ENCODE data around the gene ZBTB3. TPM values are rescaled to one million over a fixed set of nuclear protein-coding genes. Genes with fewer than 3 reads are reported as not detected.
A peak's percentile ranks its signal among the peaks of the same experiment; 100 is the strongest.

Gene ZBTB3
- total and polyA plus RNA-seq, 2 of the 13 experiments (the other 11 are each of a cell fraction or from before 2014, with no cell fraction given) = 3.4 to 5.2 TPM

GRCh38 chr11:62705880-62706849 lies 47.8 kb downstream of the ZBTB3 start (continued):
- TF ChIP-seq DMTF1 (CRISPR knock-in tag; IDR thresholded peaks at IDR 0.05) (no peak), BCL6 (CRISPR knock-in tag; IDR thresholded peaks at IDR 0.05) (0 out of 2 replicates have a peak, but pooled peaks have one; percentile 31), ZNF501 (CRISPR knock-in tag; IDR thresholded peaks at IDR 0.05) (peak; percentile 78), ZNF3 (CRISPR knock-in tag; IDR thresholded peaks at IDR 0.05) (no peak), SRSF9 (IDR thresholded peaks at IDR 0.05; ENCODE audit: borderline replicate concordance, insufficient read depth, low read depth, low read length, poor library complexity, severe bottlenecking) (no peak), TFDP1 (CRISPR knock-in tag; IDR thresholded peaks at IDR 0.05; ENCODE audit: borderline replicate concordance) (no peak), IRX3 (CRISPR knock-in tag; IDR thresholded peaks at IDR 0.05; ENCODE audit: borderline replicate concordance, low read depth) (no peak), ZNF749 (CRISPR knock-in tag; IDR thresholded peaks at IDR 0.05; ENCODE audit: borderline replicate concordance) (no peak), ZNF503 (CRISPR knock-in tag; IDR thresholded peaks at IDR 0.05) (no peak), HNRNPK (IDR thresholded peaks at IDR 0.05; ENCODE audit: low read depth, low read length, poor library complexity, severe bottlenecking) (no peak), ZFP36L1 (CRISPR knock-in tag; IDR thresholded peaks at IDR 0.05) (no peak), ZNF710 (CRISPR knock-in tag; IDR thresholded peaks at IDR 0.05; ENCODE audit: borderline replicate concordance) (no peak), ZNF362 (CRISPR knock-in tag; IDR thresholded peaks at IDR 0.05; ENCODE audit: borderline replicate concordance) (no peak), ATF4 (CRISPR knock-in tag; IDR thresholded peaks at IDR 0.05) (no peak), ZNF670 (CRISPR knock-in tag; IDR thresholded peaks at IDR 0.05; ENCODE audit: borderline replicate concordance) (no peak), ETV5 (CRISPR knock-in tag; IDR thresholded peaks at IDR 0.05; ENCODE audit: borderline replicate concordance) (peak; percentile 64; the same call in 1 of the 2 replicates), KDM6A (CRISPR knock-in tag; IDR thresholded peaks at IDR 0.05; ENCODE audit: low read depth) (no peak)
